H1 (cell line): ENCODE results near the gene SIK3. TPM values are rescaled to one million over a fixed set of nuclear protein-coding genes. Genes with fewer than 3 reads are reported as not detected.

Experiments used
- CTCF ChIA-PET: fragments of 300-600 bp; sonication (Branson Sonifier 250); formaldehyde crosslinking; loops from one replicate; lab custom pipeline; 2021; ENCODE audit not compliant: partially characterized antibody; lab: Charles Lee
- POLR2A ChIA-PET: fragments of 300-600 bp; sonication (Branson Sonifier 250); formaldehyde crosslinking; loops from one replicate; lab custom pipeline; 2021; ENCODE audit warnings: inconsistent platforms; ENCODE audit not compliant: partially characterized antibody; lab: Charles Lee
- DNase-seq, 2 experiments: peaks; one replicate each; pipeline versions ENCODE4 v3.0.0 to v3.0.0-alpha.2; 2010 to 2022; ENCODE audit warnings: low spot score in 2 of 2, low read depth in 1 of 2, mixed read lengths in 1 of 2
- FAIRE-seq: peaks from 2 replicates; lab custom pipeline; 2011; peaks lifted over from hg19 to GRCh38; lab: Jason Lieb, UNC
- H2AFZ ChIP-seq: 2 replicates; pipeline ENCODE4 v1.8.1; 2012; ENCODE audit warnings: low read length, inconsistent platforms
- H2AK5ac ChIP-seq: 2 replicates; pipeline ENCODE4 v1.6.1; 2013; ENCODE audit warnings: low read depth, low read length
- H2BK120ac ChIP-seq: replicated peaks from 2 replicates; pipeline ENCODE3; 2013; ENCODE audit warnings: low read depth, low read length, inconsistent platforms
- H2BK12ac ChIP-seq: 2 replicates; pipeline ENCODE4 v1.6.1; 2013; ENCODE audit warnings: low read depth, low read length
- H2BK15ac ChIP-seq: 2 replicates; pipeline ENCODE4 v1.6.1; 2013; ENCODE audit warnings: low read length
- H2BK20ac ChIP-seq: 2 replicates; pipeline ENCODE4 v1.6.1; 2013; ENCODE audit warnings: low read length
- H2BK5ac ChIP-seq: 2 replicates; pipeline ENCODE4 v1.6.1; 2013; ENCODE audit warnings: low read depth, low read length
- H3K14ac ChIP-seq: 2 replicates; pipeline ENCODE4 v1.6.1; 2013; ENCODE audit warnings: inconsistent platforms; ENCODE audit not compliant: insufficient read length
- H3K18ac ChIP-seq: 2 replicates; pipeline ENCODE4 v1.6.1; 2013; ENCODE audit warnings: low read length; ENCODE audit errors: extremely low read depth
- H3K23ac ChIP-seq: 2 replicates; pipeline ENCODE4 v1.6.1; 2013; ENCODE audit warnings: inconsistent platforms; ENCODE audit not compliant: insufficient read length
- H3K23me2 ChIP-seq: 2 replicates; pipeline ENCODE4 v1.6.1; 2013; ENCODE audit warnings: low read depth, low read length
- H3K27ac ChIP-seq: 2 replicates; pipeline ENCODE4 v1.6.1; 2011; ENCODE audit warnings: low read depth, low read length, inconsistent platforms
- H3K27me3 ChIP-seq, 4 experiments: replicated peaks in 1 of 4; 1 replicate in 1 of 4; 2 replicates in 3 of 4; pipeline versions ENCODE4 v1.6.1 to v1.8.1; 2011 to 2013; ENCODE audit warnings: low read length in 3 of 4, mild to moderate bottlenecking in 3 of 4, inconsistent platforms in 2 of 4, mixed read lengths in 2 of 4, moderate library complexity in 1 of 4; ENCODE audit not compliant: control insufficient read depth in 3 of 4, insufficient read depth in 3 of 4; ENCODE audit errors: extremely low read depth in 1 of 4
- H3K36me3 ChIP-seq, 4 experiments: 2 replicates each; pipeline versions ENCODE4 v1.6.1 to v1.8.1; 2011 to 2013; ENCODE audit warnings: mild to moderate bottlenecking in 4 of 4, low read length in 3 of 4, moderate library complexity in 2 of 4, control low read depth in 1 of 4, inconsistent platforms in 1 of 4; ENCODE audit not compliant: insufficient read depth in 4 of 4, control insufficient read depth in 2 of 4
- H3K4ac ChIP-seq: replicated peaks from 2 replicates; pipeline ENCODE3; 2013; ENCODE audit warnings: low read length, low read depth, mixed read lengths, inconsistent platforms; ENCODE audit not compliant: insufficient read length
- H3K4me1 ChIP-seq, 4 experiments: replicated peaks in 1 of 4; 1 replicate in 1 of 4; 2 replicates in 3 of 4; pipeline versions ENCODE4 v1.6.1 to v1.8.1; 2011 to 2013; ENCODE audit warnings: low read length in 3 of 4, inconsistent platforms in 2 of 4, mixed read lengths in 1 of 4; ENCODE audit not compliant: insufficient read depth in 4 of 4, control insufficient read depth in 3 of 4
- H3K4me2 ChIP-seq, 2 experiments: 2 replicates each; pipeline versions ENCODE4 v1.6.1 to v1.8.1; 2011 to 2013; ENCODE audit warnings: low read depth in 2 of 2, low read length in 2 of 2, control low read depth in 1 of 2, inconsistent platforms in 1 of 2, mild to moderate bottlenecking in 1 of 2; ENCODE audit not compliant: insufficient read depth in 1 of 2
- H3K4me3 ChIP-seq, 4 experiments: fragments of 200-600, 300-600 bp in 1 of 4; sonication (generic), shearing (Covaris generic), sonication (Bioruptor Twin) in 1 of 4; 2 replicates each; pipeline versions ENCODE4 v1.5.1 to v1.8.1; 2011 to 2016; ENCODE audit warnings: low read length in 4 of 4, low read depth in 3 of 4, control low read depth in 2 of 4, inconsistent platforms in 2 of 4, mild to moderate bottlenecking in 2 of 4, mixed read lengths in 1 of 4, moderate library complexity in 1 of 4; ENCODE audit not compliant: insufficient read depth in 2 of 4; ENCODE audit errors: extremely low read depth in 1 of 4
- H3K56ac ChIP-seq: replicated peaks from 2 replicates; pipeline ENCODE3; 2013; ENCODE audit warnings: low read depth, mild to moderate bottlenecking, mixed read lengths, low read length, inconsistent platforms; ENCODE audit not compliant: insufficient read length
- H3K79me1 ChIP-seq: 2 replicates; pipeline ENCODE4 v1.6.1; 2013; ENCODE audit warnings: low read depth, low read length, control low read depth
- H3K79me2 ChIP-seq, 2 experiments: 2 replicates each; pipeline versions ENCODE4 v1.6.1 to v1.8.1; 2012 to 2013; ENCODE audit warnings: low read length in 2 of 2, mild to moderate bottlenecking in 2 of 2, inconsistent platforms in 1 of 2; ENCODE audit not compliant: insufficient read depth in 2 of 2, control insufficient read depth in 1 of 2
- H3K9ac ChIP-seq, 4 experiments: replicated peaks in 1 of 4; 1 replicate in 1 of 4; 2 replicates in 3 of 4; pipeline versions ENCODE4 v1.6.1 to v1.8.1; 2011 to 2013; ENCODE audit warnings: low read depth in 3 of 4, low read length in 3 of 4, control low read depth in 2 of 4, mild to moderate bottlenecking in 2 of 4, moderate library complexity in 2 of 4, inconsistent platforms in 1 of 4; ENCODE audit errors: extremely low read depth in 1 of 4
- H3K9me3 ChIP-seq, 2 experiments: 2 replicates each; pipeline versions ENCODE4 v1.6.1 to v1.8.1; 2012 to 2013; ENCODE audit warnings: mild to moderate bottlenecking in 2 of 2, moderate library complexity in 2 of 2, control low read depth in 1 of 2, inconsistent platforms in 1 of 2, low read depth in 1 of 2, low read length in 1 of 2, mixed read lengths in 1 of 2; ENCODE audit not compliant: insufficient read depth in 2 of 2
- H4K20me1 ChIP-seq, 2 experiments: replicated peaks in 1 of 2; 2 replicates each; pipeline versions ENCODE3 to v1.8.1; 2011 to 2013; ENCODE audit warnings: inconsistent platforms in 2 of 2, low read length in 2 of 2, mild to moderate bottlenecking in 1 of 2; ENCODE audit not compliant: insufficient read depth in 2 of 2, control insufficient read depth in 1 of 2
- H4K5ac ChIP-seq: 2 replicates; pipeline ENCODE4 v1.6.1; 2013; ENCODE audit warnings: low read length, low read depth, mixed read lengths, inconsistent platforms; ENCODE audit not compliant: insufficient read length
- H4K8ac ChIP-seq: 2 replicates; pipeline ENCODE4 v1.8.0; 2013; ENCODE audit warnings: mild to moderate bottlenecking, moderate library complexity, low read length, inconsistent platforms; ENCODE audit not compliant: insufficient read depth; ENCODE audit errors: extremely low read depth
- H4K91ac ChIP-seq: replicated peaks from 2 replicates; pipeline ENCODE3; 2013; ENCODE audit warnings: low read length, mixed read lengths, inconsistent platforms; ENCODE audit not compliant: insufficient read length
- ASH2L ChIP-seq: fragments of 200-600, 300-600 bp; sonication (generic); IDR thresholded peaks from one replicate; pipeline ENCODE4 v1.7.1; 2017; ENCODE audit warnings: low read length
- BACH1 ChIP-seq: IDR thresholded peaks from 2 replicates; pipeline ENCODE4 v1.6.1; 2012; ENCODE audit warnings: low read length, improper control_type of control experiment
- FOSL1 ChIP-seq: IDR thresholded peaks from 2 replicates; pipeline ENCODE4 v1.6.1; 2011; ENCODE audit warnings: mild to moderate bottlenecking, low read depth, low read length, moderate library complexity; ENCODE audit not compliant: insufficient read depth
- GABPA ChIP-seq: IDR thresholded peaks from 2 replicates; pipeline ENCODE4 v1.6.1; 2011; ENCODE audit warnings: mild to moderate bottlenecking, low read length, moderate library complexity, borderline replicate concordance; ENCODE audit not compliant: insufficient read depth
- KDM4A ChIP-seq: IDR thresholded peaks from one replicate; pipeline ENCODE4 v1.7.1; 2012; ENCODE audit warnings: low read depth, mild to moderate bottlenecking, moderate library complexity, low read length, inconsistent platforms; ENCODE audit not compliant: severe bottlenecking
- SIN3A ChIP-seq, 2 experiments: IDR thresholded peaks in 1 of 2; conservative IDR thresholded peaks in 1 of 2; 2 replicates each; pipeline ENCODE4 v1.6.1; 2011 to 2012; ENCODE audit warnings: low read length in 2 of 2, improper control_type of control experiment in 1 of 2, low read depth in 1 of 2, mild to moderate bottlenecking in 1 of 2
- SP2 ChIP-seq: IDR thresholded peaks from 2 replicates; pipeline ENCODE4 v1.6.1; 2012; ENCODE audit warnings: mild to moderate bottlenecking, low read length, inconsistent platforms
- TAF1 ChIP-seq: IDR thresholded peaks from 2 replicates; pipeline ENCODE4 v1.6.1; 2011; ENCODE audit warnings: mild to moderate bottlenecking, low read depth, low read length
- YY1 ChIP-seq: IDR thresholded peaks from 2 replicates; pipeline ENCODE4 v1.6.1; 2011; ENCODE audit warnings: low read depth, mild to moderate bottlenecking, low read length
- WGBS, 2 experiments: shearing (Covaris generic) in 1 of 2; methylation state at CpG; one replicate each; pipeline versions ENCODE4 v1.1.6 to v1.1.7; 2013 to 2015; ENCODE audit warnings: low lambda C conversion rate in 2 of 2, mixed read lengths in 2 of 2, inconsistent platforms in 1 of 2, low coverage in 1 of 2, missing lambda C conversion rate in 1 of 2; ENCODE audit not compliant: insufficient replicate concordance in 2 of 2, insufficient coverage in 1 of 2, insufficient read length in 1 of 2; ENCODE audit errors: extremely low coverage in 1 of 2, missing lambda C conversion rate in 1 of 2; 5-methylcytosine and 5-hydroxymethylcytosine counted together
- polyA plus RNA-seq, 7 experiments: library from polyadenylated mRNA; depleted of rRNA in 3 of 7; stranded (reverse) in 5 of 7; unstranded in 2 of 7; fragments of >200 nt in 5 of 7; fragments of 200-250 nt in 2 of 7; gene quantifications; 1 replicate in 5 of 7; 2 replicates in 1 of 7; 4 replicates in 1 of 7; pipeline versions ENCODE4 v1.2.1 to v1.2.3, GENCODE V29; 2011 to 2013; ENCODE audit warnings: missing spikeins in 2 of 7, mixed read lengths in 2 of 7
- total RNA-seq: library from RNA; stranded (reverse); fragmentation: NEBNext Ultra II Directional; extraction: Animal tissue kit (Norgen Biotek cat#: 25700); gene quantifications from 2 replicates; pipeline ENCODE4 v1.2.1, GENCODE V29; 2021
- TF ChIP-seq, protein P1 (sequence below): IDR thresholded peaks from 2 replicates; pipeline ENCODE4 v1.6.1; 2012; ENCODE audit warnings: inconsistent platforms

Gene SIK3
- total and polyA plus RNA-seq, 2 of the 8 experiments (the other 6 are each of a cell fraction or from before 2014, with no cell fraction given): 19.9 to 32.1 TPM

GRCh38 chr11:117143871-117144476 is 45.7 kb upstream of the SIK3 start, which contains the start of gene PAFAH1B2:
TSS of gene PAFAH1B2 (plus strand) at chr11:117144287. CDS start at chr11:117152448, 8,161 bp downstream.
- H3K27me3 ChIP-seq: no peaks in the 10 kb centered on the region
- H2BK20ac ChIP-seq: no peak within 1 kb of the TSS
- H2BK12ac ChIP-seq: peak within 1 kb of the TSS; percentile 85; the same call in 1 of the 2 replicates
- H3K23ac ChIP-seq: peak within 1 kb of the TSS; percentile 7
- peak within 1 kb of the TSS; percentile 85 to 93 (median 86) for H3K9ac ChIP-seq
- peaks cover 2 to 32% (median 3%) of the 10 kb centered on the region in 4 experiments; a peak in 6 of 8 replicates for H3K36me3 ChIP-seq
- no peak within 1 kb of the TSS for H2BK120ac ChIP-seq
- peak within 1 kb of the TSS; percentile 72 for H4K91ac ChIP-seq
- H2BK15ac ChIP-seq: peak within 1 kb of the TSS; percentile 89; the same call in 1 of the 2 replicates
- H3K79me2 ChIP-seq: peaks cover 43 to 46% of the 10 kb centered on the region in 2 experiments
- peaks cover 15% of the 10 kb centered on the region for H3K23me2 ChIP-seq
- H3K4me1 ChIP-seq: peaks cover 0 to 11% (median 6%) of the 10 kb centered on the region in 4 experiments; a peak in 5 of 7 replicates
- H4K20me1 ChIP-seq: peaks cover 6 to 9% of the 10 kb centered on the region in 2 experiments
- peak within 1 kb of the TSS; percentile 91 to 100 for H3K4me2 ChIP-seq
- FAIRE-seq: no peak
- peak within 1 kb of the TSS; percentile 82; the same call in 1 of the 2 replicates for H2AK5ac ChIP-seq
- DNase-seq: peak; percentile 76 to 97
- no peak within 1 kb of the TSS for H3K14ac ChIP-seq
- H3K79me1 ChIP-seq: peaks cover 2% of the 10 kb centered on the region
- H3K18ac ChIP-seq: peak within 1 kb of the TSS; percentile 100
- no peaks in the 10 kb centered on the region for H3K9me3 ChIP-seq
- peak within 1 kb of the TSS; percentile 99 for H2AFZ ChIP-seq
- ChIA-PET POLR2A (interaction anchor here (0.6 to 4.1 kb wide), 36 partner anchors 10 to 565 kb away, joined by 3 to 30 read pairs (median 4); partner anchors contain the start of genes APOA1, PCSK7, RNF214 and SIDT2), CTCF (interaction anchor here (0.6 to 2.7 kb wide), 9 partner anchors 11 to 83 kb away, joined by 3 to 11 read pairs (median 3); partner anchors contain the start of gene SIDT2)
- H3K27ac ChIP-seq: peak within 1 kb of the TSS; percentile 92
- peak within 1 kb of the TSS; percentile 36 for H3K56ac ChIP-seq
- H4K8ac ChIP-seq: peak within 1 kb of the TSS; percentile 97
- peak within 1 kb of the TSS; percentile 88 to 99 (median 92) for H3K4me3 ChIP-seq
- WGBS, 2 experiments: 2% methylated on average over 25 of the region's 48 CpGs; no CpG with 5 or more reads in 1 of the 2 experiments
- H4K5ac ChIP-seq: peak within 1 kb of the TSS; percentile 99
- peak within 1 kb of the TSS; percentile 81 for H3K4ac ChIP-seq
- peak within 1 kb of the TSS; percentile 93 for H2BK5ac ChIP-seq
- TF ChIP-seq GABPA (peak; percentile 96), FOSL1 (no peak), YY1 (0 out of 2 replicates have a peak, but pooled peaks have one; percentile 2), SP2 (peak; percentile 19; the same call in 1 of the 2 replicates), ASH2L (peak; percentile 91), SIN3A (conservative IDR thresholded peaks at IDR 0.05 in 1 of 2, IDR thresholded peaks at IDR 0.05 in 1 of 2; ENCODE audit: low read depth in 1 of 2, low read length in 2 of 2) (peak; percentile 23 to 66; a peak in 1 of 4 replicates), KDM4A (peak; percentile 71), TAF1 (peak; percentile 82), BACH1 (0 out of 2 replicates have a peak, but pooled peaks have one; percentile 4)
- TF ChIP-seq, protein P1, sequence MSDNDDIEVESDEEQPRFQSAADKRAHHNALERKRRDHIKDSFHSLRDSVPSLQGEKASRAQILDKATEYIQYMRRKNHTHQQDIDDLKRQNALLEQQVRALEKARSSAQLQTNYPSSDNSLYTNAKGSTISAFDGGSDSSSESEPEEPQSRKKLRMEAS: peak; percentile 89
